ENCODE results near the gene LGALS14. TPM values are rescaled to one million over a fixed set of nuclear protein-coding genes. Genes with fewer than 3 reads are reported as not detected.
"Not testable (repeated sequence)": the region's sequence is repeated elsewhere in the genome, so short reads cannot be mapped to it uniquely, and the experiment has no call there.

Gene LGALS14, protein sequence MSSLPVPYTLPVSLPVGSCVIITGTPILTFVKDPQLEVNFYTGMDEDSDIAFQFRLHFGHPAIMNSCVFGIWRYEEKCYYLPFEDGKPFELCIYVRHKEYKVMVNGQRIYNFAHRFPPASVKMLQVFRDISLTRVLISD
- total RNA-seq (0.14 TPM), polyA plus RNA-seq (2.0 TPM)
- long read RNA-seq, donor 1: 0 reads
- long read RNA-seq, donor 2: 0 reads
- long read RNA-seq, donor 3: 0 reads
- long read RNA-seq, donor 4: 0 reads
- long read RNA-seq, donor 5, partial matches to known transcripts: 0 of 1 reads
- long read RNA-seq, donor 5, other reads (novel, unspliced or antisense): 0 of 1 reads
- long read RNA-seq, donor 6: 0 reads
- long read RNA-seq, donor 7: 0 reads
- long read RNA-seq, donor 8: 0 reads
- long read RNA-seq, donor 9: 0 reads
- long read RNA-seq, donor 10: 0 reads

DNA sequence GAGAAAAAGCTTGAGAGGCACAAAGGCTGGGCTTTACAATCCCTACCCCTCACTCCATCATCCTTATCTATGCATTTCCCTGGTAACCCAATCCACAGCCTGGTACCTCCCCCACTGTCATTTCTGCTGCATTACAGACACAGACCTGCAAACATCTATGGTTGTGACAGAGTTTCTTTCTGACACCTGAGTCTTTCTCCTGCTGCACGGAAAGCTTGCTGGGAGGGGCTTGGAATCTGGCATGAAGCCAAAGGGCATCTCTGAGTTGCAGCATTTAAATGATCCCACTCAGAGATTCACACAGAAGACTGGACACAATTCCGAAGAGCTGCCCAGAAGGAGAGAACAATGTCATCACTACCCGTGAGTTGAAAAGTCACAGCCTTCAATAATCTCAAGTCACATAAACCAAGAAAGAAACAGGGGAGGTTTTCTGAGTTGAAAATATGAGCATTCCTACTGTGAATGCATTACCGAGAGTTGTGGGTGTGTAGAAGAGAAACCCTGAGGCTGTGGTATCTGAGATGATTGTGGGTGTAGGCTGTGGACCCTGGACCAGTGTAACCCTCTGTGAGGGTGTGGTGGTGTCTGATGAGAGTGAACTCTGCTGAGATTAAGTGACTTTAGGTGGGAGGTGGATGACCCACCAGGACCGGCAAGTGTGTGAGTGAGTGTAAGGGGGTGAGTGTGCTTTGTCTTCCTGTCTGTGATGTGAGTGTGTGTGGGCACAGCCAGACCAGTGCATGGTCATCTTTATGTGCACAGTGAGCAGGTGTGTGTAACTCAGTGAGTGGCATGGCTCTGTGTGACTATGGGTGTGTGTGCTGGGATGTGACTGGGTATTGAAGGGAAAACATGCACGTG is at the start of gene LGALS14:
Gene LGALS14 (plus strand): TSS at position 301 of the 864 bp plus-strand sequence. CDS start 48 bp downstream, at position 349.
- no peaks in the 10 kb centered on the region for H3K27me3 ChIP-seq (ENCODE audit: control insufficient read depth in 2 of 2, insufficient read depth in 1 of 2, low read length in 1 of 2)
- WGBS: 72% methylated on average over 6 of the region's 6 CpGs
- no peak for DNase-seq (ENCODE audit: low read depth in 6 of 9, low spot score in 9 of 9)
- H3K4me1 ChIP-seq (ENCODE audit: control insufficient read depth in 2 of 2, insufficient read depth in 2 of 2, low read length in 2 of 2): no peaks in the 10 kb centered on the region
- no peak within 1 kb of the TSS for H3K4me3 ChIP-seq (ENCODE audit: low read length in 2 of 2)
- H3K9me3 ChIP-seq (ENCODE audit: control insufficient read depth in 2 of 2, insufficient read depth in 1 of 2, low read length in 1 of 2): no peaks in the 10 kb centered on the region
- no peak within 1 kb of the TSS for H3K27ac ChIP-seq (ENCODE audit: low read depth in 1 of 2, low read length in 1 of 2)
- H3K36me3 ChIP-seq (ENCODE audit: control insufficient read depth in 2 of 2, insufficient read depth in 2 of 2, low read length in 1 of 2): no peaks in the 10 kb centered on the region

DNA sequence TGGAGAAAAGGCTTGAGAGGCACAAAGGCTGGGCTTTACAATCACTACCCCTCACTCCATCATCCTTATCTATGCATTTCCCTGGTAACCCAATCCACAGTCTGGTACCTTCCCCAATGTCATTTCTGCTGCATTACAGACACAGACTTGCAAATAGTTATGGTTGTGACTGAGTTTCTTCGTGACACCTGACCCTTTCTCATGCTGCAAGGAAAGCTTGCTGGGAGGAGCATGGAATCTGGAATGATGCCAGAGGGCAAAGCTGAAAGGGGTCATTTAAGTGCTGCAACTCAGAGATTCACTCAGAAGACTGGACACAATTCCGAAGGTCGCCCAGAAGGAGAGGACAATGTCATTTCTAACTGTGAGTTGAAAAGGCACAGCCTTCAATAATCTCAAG is 48.7 kb upstream of the LGALS14 start, which contains the start of gene LGALS16:
Gene LGALS16 (plus strand): TSS at position 301 of the 400 bp plus-strand sequence. CDS start 49 bp downstream, at position 350.
- no peaks in the 10 kb centered on the region for H3K27me3 ChIP-seq (ENCODE audit: control insufficient read depth in 2 of 2, insufficient read depth in 1 of 2, low read length in 1 of 2)
- no peaks in the 10 kb centered on the region for H3K36me3 ChIP-seq (ENCODE audit: control insufficient read depth in 2 of 2, insufficient read depth in 2 of 2, low read length in 1 of 2)
- no peak within 1 kb of the TSS for H3K27ac ChIP-seq (ENCODE audit: low read depth in 1 of 2, low read length in 1 of 2)
- H3K9me3 ChIP-seq (ENCODE audit: control insufficient read depth in 2 of 2, insufficient read depth in 1 of 2, low read length in 1 of 2): no peaks in the 10 kb centered on the region
- no peak for DNase-seq (ENCODE audit: low read depth in 6 of 9, low spot score in 9 of 9)
- H3K4me1 ChIP-seq (ENCODE audit: control insufficient read depth in 2 of 2, insufficient read depth in 2 of 2, low read length in 2 of 2): no peaks in the 10 kb centered on the region
- no peak within 1 kb of the TSS for H3K4me3 ChIP-seq (ENCODE audit: low read length in 2 of 2)
- 69% methylated on average over 3 of the region's 3 CpGs for WGBS

DNA sequence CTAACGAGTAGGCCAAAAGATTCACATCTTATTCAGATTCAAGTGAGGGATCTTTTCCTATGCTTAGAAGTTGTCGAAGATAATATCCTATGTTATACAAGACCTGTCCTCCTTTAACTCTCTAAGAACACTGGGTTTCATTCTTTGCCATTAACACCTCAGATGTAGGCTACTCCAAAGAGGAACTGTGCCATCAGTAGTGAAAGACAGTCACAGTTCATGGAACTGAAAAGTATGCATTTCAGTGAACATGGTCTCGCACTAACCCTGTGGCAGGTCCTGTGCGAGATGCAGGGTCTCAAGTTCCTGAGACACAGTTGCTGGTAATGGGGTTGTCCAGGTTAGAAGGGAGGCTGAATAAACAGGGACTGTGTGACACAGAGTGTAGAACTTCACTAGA is 44.5 kb upstream of the LGALS14 start:
- Histone ChIP-seq H3K27me3 (ENCODE audit: control insufficient read depth in 2 of 2, insufficient read depth in 1 of 2, low read length in 1 of 2) (no peaks in the 10 kb centered on the region), H3K27ac (ENCODE audit: low read depth in 1 of 2, low read length in 1 of 2) (no peak overlapping the region), H3K9me3 (ENCODE audit: control insufficient read depth in 2 of 2, insufficient read depth in 1 of 2, low read length in 1 of 2) (no peaks in the 10 kb centered on the region), H3K4me3 (ENCODE audit: low read length in 2 of 2) (no peak overlapping the region), H3K36me3 (ENCODE audit: control insufficient read depth in 2 of 2, insufficient read depth in 2 of 2, low read length in 1 of 2) (no peaks in the 10 kb centered on the region), H3K4me1 (ENCODE audit: control insufficient read depth in 2 of 2, insufficient read depth in 2 of 2, low read length in 2 of 2) (no peaks in the 10 kb centered on the region)
- no peak for DNase-seq (ENCODE audit: low read depth in 6 of 9, low spot score in 9 of 9)
- WGBS: 76% methylated on average over 4 of the region's 4 CpGs

DNA sequence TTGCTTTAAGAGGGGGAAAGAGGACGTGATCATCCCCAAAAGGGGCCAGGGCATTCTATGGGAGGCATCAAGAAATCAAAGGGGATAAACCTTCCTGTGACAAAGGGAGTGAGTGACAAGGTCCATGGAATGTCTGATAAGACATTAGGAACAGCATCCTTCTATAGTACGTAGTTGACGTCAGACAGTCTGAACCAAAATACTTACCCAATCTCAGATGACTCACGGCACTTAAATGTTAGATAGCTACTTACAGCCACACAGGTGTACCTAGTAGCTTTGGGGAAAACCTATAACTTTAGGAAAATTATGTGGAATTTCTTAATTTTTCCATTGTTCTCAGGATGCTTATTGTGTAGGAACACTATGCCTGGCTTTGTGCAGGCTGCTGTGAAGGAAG is 43.6 kb upstream of the LGALS14 start:
- Histone ChIP-seq H3K27me3 (ENCODE audit: control insufficient read depth in 2 of 2, insufficient read depth in 1 of 2, low read length in 1 of 2) (no peaks in the 10 kb centered on the region), H3K4me1 (ENCODE audit: control insufficient read depth in 2 of 2, insufficient read depth in 2 of 2, low read length in 2 of 2) (no peaks in the 10 kb centered on the region), H3K36me3 (ENCODE audit: control insufficient read depth in 2 of 2, insufficient read depth in 2 of 2, low read length in 1 of 2) (no peaks in the 10 kb centered on the region), H3K9me3 (ENCODE audit: control insufficient read depth in 2 of 2, insufficient read depth in 1 of 2, low read length in 1 of 2) (no peaks in the 10 kb centered on the region), H3K27ac (ENCODE audit: low read depth in 1 of 2, low read length in 1 of 2) (no peak overlapping the region), H3K4me3 (ENCODE audit: low read length in 2 of 2) (no peak overlapping the region)
- WGBS: 96% methylated on average over 4 of the region's 4 CpGs
- DNase-seq (ENCODE audit: low read depth in 6 of 9, low spot score in 9 of 9): no peak

DNA sequence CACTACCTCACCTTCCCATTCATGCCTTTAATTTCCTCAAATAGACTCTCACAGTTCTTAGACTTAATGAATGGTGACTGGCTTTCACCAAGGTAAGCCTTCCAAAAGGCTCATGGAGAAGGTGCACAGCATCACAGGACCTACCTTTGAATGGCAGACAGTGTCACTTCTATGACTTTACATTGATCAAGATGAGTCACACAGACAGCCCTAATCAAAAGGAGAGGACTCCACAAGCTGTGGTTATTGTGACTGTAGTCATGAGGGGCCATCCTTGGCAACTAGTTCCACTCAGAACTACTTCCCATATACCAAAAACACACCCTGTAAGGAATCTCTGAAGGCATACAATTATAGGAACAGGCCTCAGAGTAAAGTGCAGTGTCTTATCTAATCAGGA is 42.7 kb upstream of the LGALS14 start:
- H3K36me3 ChIP-seq (ENCODE audit: control insufficient read depth in 2 of 2, insufficient read depth in 2 of 2, low read length in 1 of 2): no peaks in the 10 kb centered on the region
- H3K4me1 ChIP-seq (ENCODE audit: control insufficient read depth in 2 of 2, insufficient read depth in 2 of 2, low read length in 2 of 2): no peaks in the 10 kb centered on the region
- no peak for DNase-seq (ENCODE audit: low read depth in 6 of 9, low spot score in 9 of 9)
- no peaks in the 10 kb centered on the region for H3K9me3 ChIP-seq (ENCODE audit: control insufficient read depth in 2 of 2, insufficient read depth in 1 of 2, low read length in 1 of 2)
- H3K27me3 ChIP-seq (ENCODE audit: control insufficient read depth in 2 of 2, insufficient read depth in 1 of 2, low read length in 1 of 2): no peaks in the 10 kb centered on the region
- H3K4me3 ChIP-seq (ENCODE audit: low read length in 2 of 2): no peak overlapping the region
- no peak overlapping the region for H3K27ac ChIP-seq (ENCODE audit: low read depth in 1 of 2, low read length in 1 of 2)

DNA sequence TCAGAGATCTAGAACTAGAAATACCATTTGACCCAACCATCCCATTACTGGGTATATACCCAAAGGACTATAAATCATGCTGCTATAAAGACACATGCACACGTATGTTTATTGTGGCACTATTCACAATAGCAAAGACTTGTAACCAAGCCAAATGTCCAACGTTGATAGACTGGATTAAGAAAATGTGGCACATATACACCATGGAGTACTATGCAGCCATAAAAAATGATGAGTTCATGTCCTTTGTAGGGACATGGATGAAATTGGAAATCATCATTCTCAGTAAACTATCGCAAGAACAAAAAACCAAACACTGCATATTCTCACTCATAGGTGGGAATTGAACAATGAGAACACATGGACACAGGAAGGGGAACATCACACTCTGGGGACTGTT is 34.4 kb upstream of the LGALS14 start:
- DNase-seq (ENCODE audit: low read depth in 6 of 9, low spot score in 9 of 9); H3K27me3 ChIP-seq (ENCODE audit: control insufficient read depth in 2 of 2, insufficient read depth in 1 of 2, low read length in 1 of 2); H3K4me3 ChIP-seq (ENCODE audit: low read length in 2 of 2); H3K36me3 ChIP-seq (ENCODE audit: control insufficient read depth in 2 of 2, insufficient read depth in 2 of 2, low read length in 1 of 2); H3K4me1 ChIP-seq (ENCODE audit: control insufficient read depth in 2 of 2, insufficient read depth in 2 of 2, low read length in 2 of 2); H3K9me3 ChIP-seq (ENCODE audit: control insufficient read depth in 2 of 2, insufficient read depth in 1 of 2, low read length in 1 of 2); H3K27ac ChIP-seq (ENCODE audit: low read depth in 1 of 2, low read length in 1 of 2): not testable (repeated sequence)
- WGBS: 97% methylated on average over 2 of the region's 3 CpGs

DNA sequence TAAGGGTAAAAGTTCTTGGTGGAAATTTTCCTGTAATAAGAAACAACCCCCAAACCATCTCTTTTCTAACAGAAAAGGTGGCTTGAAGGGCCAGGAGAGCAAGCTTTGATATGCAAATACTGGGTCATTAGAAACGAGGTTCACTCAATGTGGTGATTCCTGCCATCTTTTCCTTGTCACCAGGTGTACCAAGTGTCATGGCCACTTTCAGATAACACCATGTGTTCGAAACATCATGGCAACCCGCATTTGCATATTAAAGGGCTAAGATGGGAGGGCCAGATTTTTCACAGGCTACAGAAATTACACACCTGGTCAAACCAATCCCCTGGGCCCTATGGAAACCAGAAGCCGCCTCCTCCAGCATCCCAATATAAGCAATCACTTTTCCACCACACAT is 33.3 kb upstream of the LGALS14 start:
- no peaks in the 10 kb centered on the region for H3K36me3 ChIP-seq (ENCODE audit: control insufficient read depth in 2 of 2, insufficient read depth in 2 of 2, low read length in 1 of 2)

DNA sequence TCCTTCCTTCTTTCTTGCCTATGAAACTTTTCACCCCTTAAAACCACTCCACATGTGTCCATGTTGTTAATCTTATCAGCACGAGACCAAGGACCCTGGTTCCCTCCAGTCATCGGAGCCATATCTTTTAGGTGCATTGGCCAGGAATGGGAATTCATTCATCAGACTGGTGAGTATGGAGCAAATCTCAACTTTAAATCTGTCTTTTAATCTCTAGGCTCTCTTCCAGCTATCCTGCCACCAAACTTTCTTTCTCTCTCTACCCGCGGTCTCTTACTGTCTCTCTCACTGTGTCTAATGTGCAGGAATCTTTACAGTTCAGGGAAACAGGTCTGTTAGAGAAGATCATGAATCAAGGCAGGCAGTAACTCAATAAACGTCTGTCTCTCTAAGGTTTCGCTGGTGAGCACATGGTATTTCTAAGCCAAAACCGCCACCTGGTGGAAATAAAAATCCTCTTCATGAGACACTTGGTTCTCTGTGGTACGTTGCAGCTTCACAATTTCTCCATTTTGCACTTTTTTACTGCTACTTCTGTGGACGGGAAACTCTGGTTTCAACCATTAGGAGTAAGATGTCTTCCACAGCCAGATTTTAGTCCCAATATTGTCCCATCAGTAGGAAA is 32.4 kb upstream of the LGALS14 start:
- DNase-seq (ENCODE audit: low read depth in 6 of 9, low spot score in 9 of 9): peak in 7 of 9 donors; percentile 10 to 54 (median 24)
- Histone ChIP-seq H3K4me3 (ENCODE audit: low read length in 2 of 2) (no peak overlapping the region), H3K4me1 (ENCODE audit: control insufficient read depth in 2 of 2, insufficient read depth in 2 of 2, low read length in 2 of 2) (no peaks in the 10 kb centered on the region), H3K27ac (ENCODE audit: low read depth in 1 of 2, low read length in 1 of 2) (no peak overlapping the region), H3K9me3 (ENCODE audit: control insufficient read depth in 2 of 2, insufficient read depth in 1 of 2, low read length in 1 of 2) (no peaks in the 10 kb centered on the region), H3K27me3 (ENCODE audit: control insufficient read depth in 2 of 2, insufficient read depth in 1 of 2, low read length in 1 of 2) (no peaks in the 10 kb centered on the region), H3K36me3 (ENCODE audit: control insufficient read depth in 2 of 2, insufficient read depth in 2 of 2, low read length in 1 of 2) (no peaks in the 10 kb centered on the region)
- WGBS: 13% methylated on average over 9 of the region's 9 CpGs

More for the DNA sequence above, 33.3 kb upstream of the LGALS14 start:
- Histone ChIP-seq H3K4me3 (ENCODE audit: low read length in 2 of 2) (no peak overlapping the region), H3K27ac (ENCODE audit: low read depth in 1 of 2, low read length in 1 of 2) (no peak overlapping the region), H3K27me3 (ENCODE audit: control insufficient read depth in 2 of 2, insufficient read depth in 1 of 2, low read length in 1 of 2) (no peaks in the 10 kb centered on the region), H3K4me1 (ENCODE audit: control insufficient read depth in 2 of 2, insufficient read depth in 2 of 2, low read length in 2 of 2) (no peaks in the 10 kb centered on the region), H3K9me3 (ENCODE audit: control insufficient read depth in 2 of 2, insufficient read depth in 1 of 2, low read length in 1 of 2) (no peaks in the 10 kb centered on the region)
- 50% methylated on average over 4 of the region's 4 CpGs for WGBS
- DNase-seq (ENCODE audit: low read depth in 6 of 9, low spot score in 9 of 9): no peak

DNA sequence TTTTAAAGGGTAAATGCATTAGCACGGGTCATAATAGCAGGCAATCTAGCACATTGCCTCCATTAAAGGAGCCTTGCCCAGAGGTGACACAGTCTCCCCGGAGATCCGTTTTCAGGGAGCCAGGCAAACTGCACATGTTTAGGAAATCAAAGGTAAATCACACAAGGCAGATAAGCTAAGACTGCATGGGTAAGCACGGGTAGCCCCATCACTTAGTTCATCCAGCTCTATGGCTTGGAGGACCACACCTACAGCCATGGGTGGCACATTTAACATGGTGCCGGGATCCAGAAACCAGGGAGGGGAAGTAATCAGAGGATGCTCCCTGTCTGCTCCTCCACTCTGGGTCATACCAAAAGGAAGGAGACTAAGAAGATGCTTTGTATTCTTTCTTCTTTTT is 31.8 kb upstream of the LGALS14 start:
- Histone ChIP-seq H3K27ac (ENCODE audit: low read depth in 1 of 2, low read length in 1 of 2) (no peak overlapping the region), H3K9me3 (ENCODE audit: control insufficient read depth in 2 of 2, insufficient read depth in 1 of 2, low read length in 1 of 2) (no peaks in the 10 kb centered on the region), H3K4me3 (ENCODE audit: low read length in 2 of 2) (no peak overlapping the region), H3K27me3 (ENCODE audit: control insufficient read depth in 2 of 2, insufficient read depth in 1 of 2, low read length in 1 of 2) (no peaks in the 10 kb centered on the region), H3K36me3 (ENCODE audit: control insufficient read depth in 2 of 2, insufficient read depth in 2 of 2, low read length in 1 of 2) (no peaks in the 10 kb centered on the region), H3K4me1 (ENCODE audit: control insufficient read depth in 2 of 2, insufficient read depth in 2 of 2, low read length in 2 of 2) (no peaks in the 10 kb centered on the region)
- WGBS: 79% methylated on average over 5 of the region's 5 CpGs
- no peak for DNase-seq (ENCODE audit: low read depth in 6 of 9, low spot score in 9 of 9)
